MCF 10A (cell line): ENCODE results near the gene CRTC2. TPM values are rescaled to one million over a fixed set of nuclear protein-coding genes. Genes with fewer than 3 reads are reported as not detected.

Experiments used
- BruUV-seq: library from RNA; stranded (reverse); fragments of 400-500 nt; replicated peaks from 2 replicates; lab custom pipeline; 2021; lab: Mats Ljungman, UMichigan
- CTCF ChIA-PET: fragments of 300-600 bp; sonication (Branson Sonifier 250); formaldehyde crosslinking; extraction: SDS; loops from one replicate; lab custom pipeline; 2021; ENCODE audit warnings: antibody characterized with exemption, inconsistent platforms; lab: Yijun Ruan, JAX
- POLR2A ChIA-PET: fragments of 300-600, 350-650 bp; sonication (Branson Sonifier 250); formaldehyde crosslinking; extraction: SDS; loops from one replicate; lab custom pipeline; 2020; ENCODE audit warnings: antibody characterized with exemption, inconsistent platforms; lab: Yijun Ruan, JAX
- DNase-seq: peaks from one replicate; pipeline ENCODE4 v3.0.0-alpha.2; 2018; ENCODE audit not compliant: unreplicated experiment
- H3K27ac Mint-ChIP-seq: one replicate; pipeline ENCODE4 v1.8.0; 2022; ENCODE audit warnings: mild to moderate bottlenecking, low read depth, mixed read lengths; ENCODE audit not compliant: unreplicated experiment
- H3K27me3 Mint-ChIP-seq: one replicate; pipeline ENCODE4 v1.8.0; 2022; ENCODE audit warnings: mixed read lengths; ENCODE audit not compliant: insufficient read depth, unreplicated experiment
- H3K36me3 Mint-ChIP-seq: one replicate; pipeline ENCODE4 v1.8.0; 2022; ENCODE audit warnings: mild to moderate bottlenecking, moderate library complexity, mixed read lengths; ENCODE audit not compliant: insufficient read depth, unreplicated experiment
- H3K4me1 Mint-ChIP-seq: one replicate; pipeline ENCODE4 v1.8.0; 2022; ENCODE audit warnings: mixed read lengths; ENCODE audit not compliant: insufficient read depth, unreplicated experiment
- H3K4me3 Mint-ChIP-seq: one replicate; pipeline ENCODE4 v1.8.0; 2022; ENCODE audit warnings: mild to moderate bottlenecking, moderate library complexity, mixed read lengths; ENCODE audit not compliant: unreplicated experiment
- H3K9me3 Mint-ChIP-seq: one replicate; pipeline ENCODE4 v1.8.0; 2022; ENCODE audit warnings: mixed read lengths; ENCODE audit not compliant: unreplicated experiment
- CTCF ChIP-seq: fragments of 200-600 bp; IDR thresholded peaks from one replicate; pipeline ENCODE4 v1.8.0; 2022; ENCODE audit warnings: antibody characterized with exemption, mild to moderate bottlenecking; ENCODE audit not compliant: unreplicated experiment
- intact Hi-C: fragments of 100-400 bp; cut with micrococcal nuclease; formaldehyde crosslinking; loops from 2 replicates; pipeline ENCODE4 v1.14.1; 2022
- total RNA-seq: library from RNA; stranded (reverse); gene quantifications from 2 replicates; pipeline ENCODE4 v1.2.3, GENCODE V29; 2022

Gene CRTC2
- total RNA-seq, 1 experiment from 2014 or later, result 47.0 TPM

DNA sequence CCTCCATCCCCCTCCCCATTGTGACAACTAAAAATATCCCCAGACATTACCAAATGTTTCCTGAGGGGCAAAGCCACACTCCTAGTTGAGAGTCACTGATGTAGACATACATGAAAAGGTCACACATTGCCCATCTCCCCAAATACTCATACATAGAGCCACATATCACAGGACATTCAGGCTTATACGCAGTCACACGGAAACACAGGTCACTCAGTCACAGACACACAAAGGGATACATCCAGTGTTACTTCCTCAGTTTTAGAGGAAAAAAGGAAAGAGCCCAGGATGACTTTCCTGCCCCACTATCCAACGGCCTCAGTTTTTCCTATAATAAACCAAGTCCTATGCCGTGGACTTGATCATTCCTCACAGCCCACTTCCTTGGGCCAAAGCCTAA is 3.0 kb upstream of the CRTC2 start:
- intact Hi-C loops, result loop anchor here (5.0 kb wide), 1 partner anchor 311 kb away; the partner anchor contains the start of gene HAX1
- H3K4me1 Mint-ChIP-seq, result peaks cover 64% of the 10 kb centered on the region
- DNase-seq, result no peak
- peak overlapping the region; percentile 72 for H3K27ac Mint-ChIP-seq
- peaks cover 45% of the 10 kb centered on the region for H3K36me3 Mint-ChIP-seq
- ChIA-PET CTCF (interaction anchor here (0.6 to 5.6 kb wide), 4 partner anchors 15 to 129 kb away, joined by 3 to 60 read pairs (median 22); partner anchors contain the start of genes DENND4B and RAB13), POLR2A (interaction anchor here (0.5 to 16.6 kb wide), 12 partner anchors 10 to 394 kb away, joined by 3 to 647 read pairs (median 12); partner anchors contain the start of genes CHTOP, CRTC2, DENND4B and GATAD2B)
- H3K9me3 Mint-ChIP-seq, result no peaks in the 10 kb centered on the region
- no peaks in the 10 kb centered on the region for H3K27me3 Mint-ChIP-seq
- BruUV-seq, result no TSS peak
- peak overlapping the region; percentile 73 for H3K4me3 Mint-ChIP-seq
- no peak for TF ChIP-seq CTCF

- H3K36me3 Mint-ChIP-seq, result peaks cover 45% of the 10 kb centered on the region
- no peaks in the 10 kb centered on the region for H3K9me3 Mint-ChIP-seq
- peaks cover 61% of the 10 kb centered on the region for H3K4me1 Mint-ChIP-seq
- H3K4me3 Mint-ChIP-seq, result no peak overlapping the region
- H3K27me3 Mint-ChIP-seq, result no peaks in the 10 kb centered on the region
- no peak for TF ChIP-seq CTCF
- no peak overlapping the region for H3K27ac Mint-ChIP-seq
- DNase-seq, result no peak
- intact Hi-C loops, result loop anchor here (5.0 kb wide), 1 partner anchor 312 kb away; the partner anchor contains the start of gene HAX1
- ChIA-PET POLR2A (interaction anchor here (0.9 to 16.7 kb wide), 6 partner anchors 2 to 327 kb away, joined by 3 to 647 read pairs (median 248); partner anchors contain the start of genes CHTOP, CREB3L4, CRTC2 and DENND4B), CTCF (interaction anchor here (0.5 to 5.6 kb wide), 4 partner anchors 12 to 219 kb away, joined by 3 to 60 read pairs (median 22); partner anchors contain the start of genes DENND4B and RAB13)
- BruUV-seq, result no TSS peak
These were observed 1.8 kb upstream of the CRTC2 start for GRCh38 chr1:153960206-153960605.

DNA sequence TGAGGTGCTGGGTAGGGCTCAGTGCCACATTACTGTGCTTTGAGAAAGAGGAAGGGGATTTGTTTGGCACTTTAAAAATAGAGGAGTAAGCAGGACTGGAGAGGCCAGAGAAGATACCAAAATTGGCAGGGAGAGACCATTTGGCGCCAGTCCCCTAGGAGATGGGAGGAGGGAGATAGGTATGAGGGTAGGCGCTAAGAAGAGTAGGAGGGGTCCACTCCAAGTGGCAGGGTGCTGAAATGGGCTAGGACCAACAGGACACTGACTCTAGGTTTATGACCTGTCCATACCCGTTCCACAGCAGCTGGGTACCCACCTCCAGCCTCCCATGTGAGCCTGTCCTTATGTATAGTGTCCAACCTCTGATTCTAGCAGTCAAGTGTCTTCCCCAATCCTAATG is 1.0 kb upstream of the CRTC2 start:
- ChIA-PET POLR2A (interaction anchor here (0.6 to 16.7 kb wide), 9 partner anchors 2 to 347 kb away, joined by 3 to 647 read pairs (median 32); partner anchors contain the start of genes CHTOP, CREB3L4, CRTC2 and DENND4B), CTCF (interaction anchor here (0.6 to 5.6 kb wide), 3 partner anchors 13 to 220 kb away, joined by 5 to 60 read pairs (median 40); partner anchors contain the start of genes DENND4B and RAB13)
- intact Hi-C loops, result loop anchor here (2.0 kb wide), 1 partner anchor 27 kb away; the partner anchor contains the start of gene RAB13
- no peaks in the 10 kb centered on the region for H3K27me3 Mint-ChIP-seq
- H3K27ac Mint-ChIP-seq, result no peak overlapping the region
- DNase-seq, result no peak
- TF ChIP-seq CTCF, result no peak
- H3K4me1 Mint-ChIP-seq, result peaks cover 58% of the 10 kb centered on the region
- H3K36me3 Mint-ChIP-seq, result peaks cover 46% of the 10 kb centered on the region
- no peak overlapping the region for H3K4me3 Mint-ChIP-seq
- H3K9me3 Mint-ChIP-seq, result no peaks in the 10 kb centered on the region
- BruUV-seq, result TSS peak; percentile 10

- ChIA-PET CTCF (interaction anchor here (0.9 to 5.6 kb wide), 4 partner anchors 8 to 83 kb away, joined by 3 to 60 read pairs (median 5); partner anchors contain the start of genes DENND4B and RAB13), POLR2A (interaction anchor here (0.6 to 16.7 kb wide), 19 partner anchors 3 to 398 kb away, joined by 3 to 647 read pairs (median 6); partner anchors contain the start of genes CHTOP, CREB3L4, CRTC2 and DENND4B)
- Mint-ChIP-seq H3K27ac (peak overlapping the region; percentile 92), H3K9me3 (no peaks in the 10 kb centered on the region), H3K27me3 (no peaks in the 10 kb centered on the region), H3K4me1 (peaks cover 59% of the 10 kb centered on the region), H3K4me3 (peak overlapping the region; percentile 96), H3K36me3 (peaks cover 52% of the 10 kb centered on the region)
- no peak for TF ChIP-seq CTCF
- intact Hi-C loops, result loop anchor here (2.0 kb wide), 1 partner anchor 28 kb away; the partner anchor contains the start of gene RAB13
- BruUV-seq, result no TSS peak
- no peak for DNase-seq
These were observed 499 bp upstream of the CRTC2 start for GRCh38 chr1:153958961-153959260.
